ENCODE measurements around the gene BRD8.

DNA sequence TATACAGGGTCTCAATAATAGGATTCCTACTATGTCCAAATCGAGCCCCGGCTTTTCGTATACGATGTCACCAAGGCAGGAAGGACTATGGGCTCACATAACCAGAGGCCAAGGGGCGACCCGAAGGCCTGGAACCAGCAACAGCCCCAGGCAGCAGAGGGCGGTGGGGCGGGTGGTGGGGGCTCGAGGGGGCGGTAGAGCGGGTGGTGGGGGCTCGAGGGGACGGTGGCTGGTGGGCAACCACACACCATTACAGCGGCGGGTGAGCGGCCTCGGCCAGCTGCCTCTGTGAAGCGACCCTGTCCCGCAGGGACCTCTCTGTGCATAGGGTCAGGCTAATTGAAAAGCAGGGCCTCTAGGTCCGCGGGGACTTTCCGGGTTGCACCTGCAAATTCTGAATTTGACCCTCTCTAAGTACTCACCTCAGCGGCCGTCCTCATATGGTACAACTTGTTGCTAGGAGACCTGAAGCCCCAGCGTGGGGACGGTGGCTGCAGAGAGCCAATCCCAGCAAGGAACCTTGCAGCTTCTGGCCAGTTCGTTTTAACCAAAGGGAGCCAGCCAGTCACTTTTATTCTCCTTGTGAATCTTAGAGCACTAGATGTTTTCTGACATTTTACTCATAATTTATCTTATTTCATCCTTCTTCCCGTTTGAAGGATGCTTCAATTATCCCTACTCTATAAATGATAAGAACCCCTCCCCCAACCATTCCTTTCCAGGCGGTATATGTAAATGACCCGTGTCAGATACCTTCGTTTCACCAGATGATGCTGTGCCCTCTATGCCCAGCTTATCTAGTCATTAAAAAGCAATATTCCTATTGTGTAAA is 39.3 kb downstream of the BRD8 start, which contains the start of gene NME5:
- TF ChIP-seq, protein P1, sequence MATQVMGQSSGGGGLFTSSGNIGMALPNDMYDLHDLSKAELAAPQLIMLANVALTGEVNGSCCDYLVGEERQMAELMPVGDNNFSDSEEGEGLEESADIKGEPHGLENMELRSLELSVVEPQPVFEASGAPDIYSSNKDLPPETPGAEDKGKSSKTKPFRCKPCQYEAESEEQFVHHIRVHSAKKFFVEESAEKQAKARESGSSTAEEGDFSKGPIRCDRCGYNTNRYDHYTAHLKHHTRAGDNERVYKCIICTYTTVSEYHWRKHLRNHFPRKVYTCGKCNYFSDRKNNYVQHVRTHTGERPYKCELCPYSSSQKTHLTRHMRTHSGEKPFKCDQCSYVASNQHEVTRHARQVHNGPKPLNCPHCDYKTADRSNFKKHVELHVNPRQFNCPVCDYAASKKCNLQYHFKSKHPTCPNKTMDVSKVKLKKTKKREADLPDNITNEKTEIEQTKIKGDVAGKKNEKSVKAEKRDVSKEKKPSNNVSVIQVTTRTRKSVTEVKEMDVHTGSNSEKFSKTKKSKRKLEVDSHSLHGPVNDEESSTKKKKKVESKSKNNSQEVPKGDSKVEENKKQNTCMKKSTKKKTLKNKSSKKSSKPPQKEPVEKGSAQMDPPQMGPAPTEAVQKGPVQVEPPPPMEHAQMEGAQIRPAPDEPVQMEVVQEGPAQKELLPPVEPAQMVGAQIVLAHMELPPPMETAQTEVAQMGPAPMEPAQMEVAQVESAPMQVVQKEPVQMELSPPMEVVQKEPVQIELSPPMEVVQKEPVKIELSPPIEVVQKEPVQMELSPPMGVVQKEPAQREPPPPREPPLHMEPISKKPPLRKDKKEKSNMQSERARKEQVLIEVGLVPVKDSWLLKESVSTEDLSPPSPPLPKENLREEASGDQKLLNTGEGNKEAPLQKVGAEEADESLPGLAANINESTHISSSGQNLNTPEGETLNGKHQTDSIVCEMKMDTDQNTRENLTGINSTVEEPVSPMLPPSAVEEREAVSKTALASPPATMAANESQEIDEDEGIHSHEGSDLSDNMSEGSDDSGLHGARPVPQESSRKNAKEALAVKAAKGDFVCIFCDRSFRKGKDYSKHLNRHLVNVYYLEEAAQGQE (IDR thresholded peaks at IDR 0.05; ENCODE audit: low read depth) = no peak
- TF ChIP-seq EGR1 (IDR thresholded peaks at IDR 0.05) (no peak), RAD21 (IDR thresholded peaks at IDR 0.05; ENCODE audit: low read depth) (no peak), TAF1 (IDR thresholded peaks at IDR 0.05; ENCODE audit: low read depth) (no peak), EP300 (IDR thresholded peaks at IDR 0.05; ENCODE audit: borderline replicate concordance) (no peak), TCF12 (IDR thresholded peaks at IDR 0.05; ENCODE audit: low read depth) (no peak), NFIC (IDR thresholded peaks at IDR 0.05) (no peak), CREB1 (IDR thresholded peaks at IDR 0.05; ENCODE audit: low read depth) (no peak), ZBTB7A (IDR thresholded peaks at IDR 0.05; ENCODE audit: low read depth) (no peak), CEBPB (IDR thresholded peaks at IDR 0.05) (no peak), TEAD4 (IDR thresholded peaks at IDR 0.05) (no peak), YY1 (IDR thresholded peaks at IDR 0.05; ENCODE audit: low read depth) (no peak)
- TF ChIP-seq, protein P2, sequence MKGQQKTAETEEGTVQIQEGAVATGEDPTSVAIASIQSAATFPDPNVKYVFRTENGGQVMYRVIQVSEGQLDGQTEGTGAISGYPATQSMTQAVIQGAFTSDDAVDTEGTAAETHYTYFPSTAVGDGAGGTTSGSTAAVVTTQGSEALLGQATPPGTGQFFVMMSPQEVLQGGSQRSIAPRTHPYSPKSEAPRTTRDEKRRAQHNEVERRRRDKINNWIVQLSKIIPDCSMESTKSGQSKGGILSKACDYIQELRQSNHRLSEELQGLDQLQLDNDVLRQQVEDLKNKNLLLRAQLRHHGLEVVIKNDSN (IDR thresholded peaks at IDR 0.05) = no peak
- TF ChIP-seq, protein P3, sequence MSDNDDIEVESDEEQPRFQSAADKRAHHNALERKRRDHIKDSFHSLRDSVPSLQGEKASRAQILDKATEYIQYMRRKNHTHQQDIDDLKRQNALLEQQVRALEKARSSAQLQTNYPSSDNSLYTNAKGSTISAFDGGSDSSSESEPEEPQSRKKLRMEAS (IDR thresholded peaks at IDR 0.05) = no peak

Measured in Ishikawa (cell line).